ENCODE measurements around the gene CCDC185. TPM values are rescaled to one million over a fixed set of nuclear protein-coding genes. Genes with fewer than 3 reads are reported as not detected.

Gene CCDC185
- total and polyA plus RNA-seq, 2 experiments from 2014 or later: not detected

DNA sequence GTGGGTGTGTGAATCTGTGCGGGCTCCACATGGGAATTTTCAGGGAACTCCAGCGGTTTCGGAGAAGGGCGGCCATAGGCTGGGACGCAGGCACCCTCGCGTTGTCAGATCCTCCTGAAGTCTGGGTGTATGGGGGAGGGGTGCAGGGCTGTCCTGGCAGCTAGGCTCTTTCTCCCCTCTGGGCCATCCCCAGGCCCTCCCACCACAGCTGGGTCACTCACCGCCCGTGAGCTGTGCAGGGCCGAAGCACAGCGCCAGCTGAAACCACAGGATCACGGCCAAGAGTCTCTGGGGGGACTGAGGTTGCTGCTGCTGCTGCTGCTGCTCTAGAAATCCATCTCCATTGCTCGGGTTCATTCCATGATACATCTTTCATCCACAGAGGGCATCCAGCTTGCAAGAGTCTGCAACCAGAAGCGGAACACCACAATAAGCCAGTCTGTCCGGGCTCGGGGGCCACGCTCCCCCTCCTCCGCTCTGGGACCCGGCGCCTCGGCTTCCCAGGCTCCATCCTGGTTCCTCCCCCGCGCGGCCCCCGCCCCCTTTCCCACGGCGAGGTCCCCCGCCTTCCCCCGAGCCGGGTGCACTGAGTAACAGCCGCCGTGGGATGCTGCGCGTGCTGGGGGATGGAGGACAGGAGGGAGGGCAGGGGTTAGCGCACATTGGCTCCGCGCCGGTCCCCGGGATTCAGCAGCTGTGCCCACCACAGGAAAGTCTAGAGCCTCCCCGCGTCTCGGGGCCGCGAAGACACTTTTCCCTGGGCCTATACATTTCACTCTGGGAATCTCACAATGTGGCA lies 30.0 kb upstream of the CCDC185 start:
- Histone ChIP-seq H3K27ac (no peak overlapping the region), H3K4me3 (peak overlapping the region; percentile 59), H4K20me1 (ENCODE audit: insufficient read depth) (no peaks in the 10 kb centered on the region), H3K4me2 (ENCODE audit: unreplicated experiment) (peak overlapping the region; percentile 65), H3K36me3 (ENCODE audit: low read depth) (no peaks in the 10 kb centered on the region), H3K27me3 (replicated peaks; ENCODE audit: insufficient read depth) (peaks cover 65% of the 10 kb centered on the region), H3K9me2 (ENCODE audit: insufficient read depth) (no peaks in the 10 kb centered on the region), H3F3A (ENCODE audit: insufficient read depth) (no peaks in the 10 kb centered on the region), H3K79me2 (ENCODE audit: insufficient read depth) (no peaks in the 10 kb centered on the region), H3K4me1 (ENCODE audit: insufficient read depth) (no peaks in the 10 kb centered on the region; the same call in 1 of the 2 replicates), H3K9me3 (ENCODE audit: low read depth) (no peaks in the 10 kb centered on the region), H2AFZ (peak overlapping the region; percentile 39), H3K9ac (no peak overlapping the region)
- 3% methylated on average over 30 to 40 of the region's 44 CpGs for WGBS, 2 experiments (ENCODE audit: low coverage in 1 of 2, low lambda C conversion rate in 2 of 2, missing lambda C conversion rate in 2 of 2)
- no peak for TF ChIP-seq EZH2 (IDR thresholded peaks at IDR 0.05; ENCODE audit: insufficient read depth, poor library complexity, severe bottlenecking)
- TF ChIP-seq EZH2phosphoT487 (IDR thresholded peaks at IDR 0.05; ENCODE audit: insufficient read depth, low read depth): no peak
- in situ Hi-C loops (cut with MboI): no loop called here
- DNase-seq: peak; percentile 55

DNA sequence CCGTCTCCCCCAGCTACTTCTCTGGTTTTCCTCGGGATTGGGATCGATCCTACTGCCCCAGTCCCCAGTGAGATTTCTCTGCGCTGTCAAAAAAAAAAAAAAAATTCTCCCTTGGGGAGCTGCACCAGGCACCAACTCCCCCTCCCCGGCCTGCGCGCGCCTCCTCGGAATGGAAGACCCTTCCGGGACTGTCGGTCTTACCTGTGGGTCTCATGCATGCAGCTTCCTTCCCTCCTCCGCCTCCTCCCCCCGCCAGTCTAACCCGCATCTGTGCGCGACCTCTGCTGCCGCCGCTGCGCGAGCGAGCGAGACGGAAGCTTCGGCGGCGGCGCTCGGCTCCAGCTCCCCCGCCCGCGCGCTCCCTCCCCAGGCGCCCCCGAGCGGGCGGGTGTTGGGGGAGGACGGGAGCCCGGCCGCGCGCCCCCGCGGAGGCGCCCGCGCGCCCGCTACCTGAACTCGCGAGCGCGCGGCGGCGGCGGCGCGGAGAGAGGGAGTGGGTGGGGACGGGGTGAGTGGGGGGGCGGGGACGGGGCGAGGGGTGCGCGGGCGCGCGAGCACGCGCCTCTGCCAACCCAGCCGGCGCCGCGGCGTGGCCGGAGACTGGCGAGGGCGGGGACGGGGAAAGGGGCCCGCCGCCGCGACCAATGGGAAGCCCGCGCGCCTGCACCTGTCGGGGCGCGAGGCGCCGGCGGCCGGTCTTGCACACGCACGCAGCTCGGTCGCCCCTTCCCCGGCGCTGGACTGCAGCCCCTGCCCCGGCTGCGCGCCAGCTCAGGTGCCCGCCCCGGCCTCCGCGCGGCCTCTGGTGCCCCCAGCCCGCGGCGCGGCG lies 29.1 kb upstream of the CCDC185 start, which contains the start of gene SUSD4:
TSS of gene SUSD4 (minus strand) at position 321 of the 829 bp plus-strand sequence. CDS start 751 bp downstream, outside the sequence.
- Histone ChIP-seq H3K9me2 (ENCODE audit: insufficient read depth) (no peaks in the 10 kb centered on the region), H3K9me3 (ENCODE audit: low read depth) (no peaks in the 10 kb centered on the region), H3K27ac (no peak within 1 kb of the TSS), H4K20me1 (ENCODE audit: insufficient read depth) (no peaks in the 10 kb centered on the region), H3K27me3 (replicated peaks; ENCODE audit: insufficient read depth) (peaks cover 57% of the 10 kb centered on the region), H3F3A (ENCODE audit: insufficient read depth) (no peaks in the 10 kb centered on the region), H3K4me1 (ENCODE audit: insufficient read depth) (no peaks in the 10 kb centered on the region; the same call in 1 of the 2 replicates), H3K4me3 (peak within 1 kb of the TSS; percentile 59), H3K79me2 (ENCODE audit: insufficient read depth) (no peaks in the 10 kb centered on the region), H3K4me2 (ENCODE audit: unreplicated experiment) (peak within 1 kb of the TSS; percentile 65), H3K9ac (no peak within 1 kb of the TSS), H3K36me3 (ENCODE audit: low read depth) (no peaks in the 10 kb centered on the region), H2AFZ (peak within 1 kb of the TSS; percentile 39)
- in situ Hi-C loops (cut with MboI): no loop called here
- peak; percentile 43 for DNase-seq
- TF ChIP-seq EZH2phosphoT487 (IDR thresholded peaks at IDR 0.05; ENCODE audit: insufficient read depth, low read depth) (no peak), EZH2 (IDR thresholded peaks at IDR 0.05; ENCODE audit: insufficient read depth, poor library complexity, severe bottlenecking) (peak; percentile 50)
- WGBS, 2 experiments (ENCODE audit: low coverage in 1 of 2, low lambda C conversion rate in 2 of 2, missing lambda C conversion rate in 2 of 2): 2 to 3% methylated on average over 38 to 93 of the region's 111 CpGs

- Histone ChIP-seq H4K20me1 (ENCODE audit: insufficient read depth) (no peaks in the 10 kb centered on the region), H3K27ac (no peak overlapping the region), H3K27me3 (replicated peaks; ENCODE audit: insufficient read depth) (peaks cover 51% of the 10 kb centered on the region), H3K4me2 (ENCODE audit: unreplicated experiment) (no peak overlapping the region), H3K4me3 (peak overlapping the region; percentile 59; the same call in 1 of the 2 replicates), H3K9me3 (ENCODE audit: low read depth) (no peaks in the 10 kb centered on the region), H3K4me1 (ENCODE audit: insufficient read depth) (no peaks in the 10 kb centered on the region; the same call in 1 of the 2 replicates), H3K9ac (no peak overlapping the region), H2AFZ (no peak overlapping the region), H3F3A (ENCODE audit: insufficient read depth) (no peaks in the 10 kb centered on the region), H3K79me2 (ENCODE audit: insufficient read depth) (no peaks in the 10 kb centered on the region), H3K9me2 (ENCODE audit: insufficient read depth) (no peaks in the 10 kb centered on the region), H3K36me3 (ENCODE audit: low read depth) (no peaks in the 10 kb centered on the region)
- TF ChIP-seq EZH2phosphoT487 (IDR thresholded peaks at IDR 0.05; ENCODE audit: insufficient read depth, low read depth) (0 out of 2 replicates have a peak, but pooled peaks have one; percentile 26), EZH2 (IDR thresholded peaks at IDR 0.05; ENCODE audit: insufficient read depth, poor library complexity, severe bottlenecking) (peak; percentile 84)
- no peak for DNase-seq
- WGBS, 2 experiments (ENCODE audit: low coverage in 1 of 2, low lambda C conversion rate in 2 of 2, missing lambda C conversion rate in 2 of 2): 12 to 13% methylated on average over 43 to 44 of the region's 55 CpGs
- in situ Hi-C loops (cut with MboI): no loop called here
Measured at GRCh38 chr1:223364685-223365382, 28.4 kb upstream of the CCDC185 start.
